GM12878 (cell line): ENCODE data around the gene RTCA. TPM values are rescaled to one million over a fixed set of nuclear protein-coding genes. Genes with fewer than 3 reads are reported as not detected.
"Not testable (repeated sequence)": the region's sequence is repeated elsewhere in the genome, so short reads cannot be mapped to it uniquely, and the experiment has no call there.

ENCODE experiments used
- ATAC-seq: fragments of 200-7000 bp; cut with Tn5 transposase; 3 replicates; pipeline ENCODE4 v1.9.1; 2020; ENCODE audit warnings: mild to moderate bottlenecking, moderate library complexity
- BruUV-seq: library from RNA; stranded (reverse); fragments of 400-500 nt; replicated peaks from 2 replicates; lab custom pipeline; 2021; lab: Mats Ljungman, UMichigan
- CTCF ChIA-PET: fragments of 300-600 bp; sonication (Branson Sonifier 250); formaldehyde crosslinking; extraction: SDS; loops from one replicate; lab custom pipeline; 2021; ENCODE audit warnings: inconsistent platforms; lab: Yijun Ruan, JAX
- POLR2A ChIA-PET: fragments of 350-600 bp; formaldehyde crosslinking; extraction: SDS; loops from one replicate; lab custom pipeline; 2021; ENCODE audit warnings: inconsistent platforms; lab: Charles Lee
- RAD21 ChIA-PET: fragments of 300-600 bp; sonication (Branson Sonifier 250); formaldehyde crosslinking; loops from one replicate; lab custom pipeline; 2023; ENCODE audit warnings: antibody characterized with exemption; ENCODE audit not compliant: unreplicated experiment; lab: Charles Lee
- SMC1A ChIA-PET: fragments of 300-600 bp; sonication (Branson Sonifier 250); formaldehyde crosslinking; loops from one replicate; lab custom pipeline; 2023; ENCODE audit not compliant: unreplicated experiment, uncharacterized antibody; lab: Charles Lee
- DNase-seq: peaks from one replicate; pipeline ENCODE4 v3.0.0-alpha.2; 2011; ENCODE audit warnings: low read depth, low spot score
- FAIRE-seq: peaks from 3 replicates; lab custom pipeline; 2011; peaks lifted over from hg19 to GRCh38; lab: Jason Lieb, UNC
- H2AFZ ChIP-seq: 2 replicates; pipeline ENCODE4 v1.6.0; 2011; ENCODE audit warnings: low read depth, low read length, control low read depth; ENCODE audit not compliant: control insufficient read depth
- H3K27ac ChIP-seq: 2 replicates; pipeline ENCODE4 v1.5.1; 2011; ENCODE audit warnings: control low read depth; ENCODE audit not compliant: control insufficient read depth, insufficient read depth
- H3K27me3 ChIP-seq, 2 experiments: replicated peaks in 1 of 2; 2 replicates each; pipeline versions ENCODE4 v1.6.0 to v1.6.1; 2011; ENCODE audit warnings: low read length in 1 of 2; ENCODE audit not compliant: control insufficient read depth in 2 of 2, insufficient read depth in 2 of 2
- H3K36me3 ChIP-seq, 2 experiments: 2 replicates each; pipeline ENCODE4 v1.5.1; 2011; ENCODE audit warnings: low read length in 1 of 2; ENCODE audit not compliant: control insufficient read depth in 2 of 2, insufficient read depth in 2 of 2
- H3K4me1 ChIP-seq: 2 replicates; pipeline ENCODE4 v1.6.1; 2011; ENCODE audit warnings: mild to moderate bottlenecking, low read length, moderate library complexity, mixed read lengths; ENCODE audit not compliant: control insufficient read depth, insufficient read depth
- H3K4me2 ChIP-seq: 2 replicates; pipeline ENCODE4 v1.6.0; 2011; ENCODE audit warnings: control low read depth; ENCODE audit not compliant: control insufficient read depth, insufficient read depth
- H3K4me3 ChIP-seq: fragments of 200-600 bp; sonication (generic); 2 replicates; pipeline ENCODE4 v1.5.1; 2016
- H3K79me2 ChIP-seq: 2 replicates; pipeline ENCODE4 v1.6.0; 2011; ENCODE audit warnings: low read length; ENCODE audit not compliant: control insufficient read depth, insufficient read depth
- H3K9ac ChIP-seq: 2 replicates; pipeline ENCODE4 v1.8.0; 2011; ENCODE audit warnings: low read length, control low read depth, mixed read lengths; ENCODE audit not compliant: control insufficient read depth, insufficient read depth
- H3K9me3 ChIP-seq: replicated peaks from 3 replicates; pipeline ENCODE4 v1.5.1; 2011; ENCODE audit warnings: mild to moderate bottlenecking, low read length; ENCODE audit not compliant: control insufficient read depth, insufficient read depth
- H4K20me1 ChIP-seq: 2 replicates; pipeline ENCODE4 v1.6.0; 2011; ENCODE audit not compliant: control insufficient read depth, insufficient read depth
- CBX3 ChIP-seq: fragments of 200-600 bp; sonication (generic); IDR thresholded peaks from 2 replicates; pipeline ENCODE4 v1.6.1; 2016; ENCODE audit warnings: low read depth, borderline replicate concordance
- E2F4 ChIP-seq: IDR thresholded peaks from 2 replicates; pipeline ENCODE4 v1.6.1; 2012; ENCODE audit warnings: low read depth, low read length, improper control_type of control experiment
- NR2C1 ChIP-seq: fragments of 450-650 bp; IDR thresholded peaks from 2 replicates; pipeline ENCODE4 v1.6.1; 2017; ENCODE audit warnings: antibody characterized with exemption, mild to moderate bottlenecking, moderate library complexity
- SUZ12 ChIP-seq: fragments of 200-600 bp; sonication (generic); IDR thresholded peaks from one replicate; pipeline ENCODE4 v1.6.1; 2018; ENCODE audit warnings: antibody characterized with exemption, mild to moderate bottlenecking; ENCODE audit not compliant: unreplicated experiment
- WGBS: methylation state at CpG from one replicate; pipeline ENCODE4 v1.1.6; 2016; ENCODE audit warnings: low lambda C conversion rate; ENCODE audit not compliant: insufficient replicate concordance, insufficient coverage; ENCODE audit errors: missing lambda C conversion rate; 5-methylcytosine and 5-hydroxymethylcytosine counted together
- in situ Hi-C: fragments of 300-500 bp; cut with MboI; formaldehyde crosslinking; loops from 9 replicates; pipeline ENCODE4 v1.14.3; 2018; ENCODE audit warnings: mixed read lengths
- intact Hi-C: fragments of 100-400 bp; cut with micrococcal nuclease; formaldehyde crosslinking; loops from one replicate; pipeline ENCODE4 v1.14.2; 2022; ENCODE audit not compliant: unreplicated experiment
- polyA plus RNA-seq, 11 experiments: library from polyadenylated mRNA; depleted of rRNA in 4 of 11; unstranded in 6 of 11; stranded (reverse) in 5 of 11; fragments of >200 nt; fragmentation: Nextera tagmentation in 4 of 11; fragmentation: Illumina TruSeq in 1 of 11; extraction: Ambion mirVana in 4 of 11; extraction: Trizol in 1 of 11; gene quantifications; 1 replicate in 1 of 11; 2 replicates in 10 of 11; pipeline versions ENCODE4 v1.2.1 to v1.2.3, GENCODE V29; 2011 to 2016; ENCODE audit warnings: inconsistent platforms in 2 of 11, missing spikeins in 2 of 11, low read depth in 1 of 11
- total RNA-seq, 4 experiments: library from RNA; depleted of rRNA in 3 of 4; stranded (reverse); fragments of >200 nt in 3 of 4; fragmentation: Illumina TruSeq in 1 of 4; extraction: Trizol in 1 of 4; gene quantifications; 2 replicates each; pipeline versions ENCODE4 v1.2.1 to v1.2.3, GENCODE V29; 2013 to 2021

The RTCA gene
- total and polyA plus RNA-seq, 10 of the 15 experiments (the other 5 are each of a cell fraction or from before 2014, with no cell fraction given), result 10.3 to 63.5 (median 37.3) TPM

GRCh38 chr1:100323419-100324106 is 57.5 kb downstream of the RTCA start (continued):
- no peak for TF ChIP-seq E2F4
- TF ChIP-seq, all 136 proteins: peak for 0

- no peak for TF ChIP-seq SUZ12
- TF ChIP-seq NR2C1, result no peak
- no peak for TF ChIP-seq CBX3
- Histone ChIP-seq H3K27ac (no peak overlapping the region), H3K9ac (no peak overlapping the region), H4K20me1 (no peaks in the 10 kb centered on the region), H2AFZ (no peak overlapping the region), H3K4me2 (no peak overlapping the region), H3K9me3 (no peaks in the 10 kb centered on the region; the same call in 2 of the 3 replicates), H3K4me1 (no peaks in the 10 kb centered on the region), H3K36me3 (no peaks in the 10 kb centered on the region), H3K79me2 (no peaks in the 10 kb centered on the region), H3K27me3 (no peaks in the 10 kb centered on the region), H3K4me3 (no peak overlapping the region)
- in situ Hi-C loops, result no loop called here
- RAD21 ChIA-PET, result interaction anchor here (1.8 kb wide), 1 partner anchor 33 kb away, joined by 4 read pairs; no protein-coding TSS in a partner anchor
- CTCF ChIA-PET, result no interaction called here
- intact Hi-C loops, result no loop called here
- WGBS, result 37% methylated on average over 7 of the region's 7 CpGs
- POLR2A ChIA-PET, result no interaction called here
- ATAC-seq, result peak; percentile 63
- no peak for DNase-seq
- SMC1A ChIA-PET, result no interaction called here
- no TSS peak for BruUV-seq
- no peak for FAIRE-seq
Measured at GRCh38 chr1:100325415-100326324, 59.7 kb downstream of the RTCA start.

GRCh38 chr1:100326325-100326670 is 60.3 kb downstream of the RTCA start:
- SMC1A ChIA-PET, BruUV-seq, POLR2A ChIA-PET, H4K20me1 ChIP-seq, H3K36me3 ChIP-seq, H3K9ac ChIP-seq, H3K4me1 ChIP-seq, DNase-seq, H3K4me2 ChIP-seq, intact Hi-C loops, H3K4me3 ChIP-seq, FAIRE-seq, H2AFZ ChIP-seq, H3K9me3 ChIP-seq, RAD21 ChIA-PET, H3K79me2 ChIP-seq, in situ Hi-C loops, H3K27me3 ChIP-seq, H3K27ac ChIP-seq, ATAC-seq: not testable (repeated sequence)
- whole genome bisulfite sequencing, result 0% methylated on average over 1 of the region's 1 CpG
- CTCF ChIA-PET, result interaction anchor here (1.0 kb wide), 1 partner anchor 76 kb away, joined by 3 read pairs; the partner anchor contains the start of gene DBT
